ENCODE results near the gene LRP1B. TPM values are rescaled to one million over a fixed set of nuclear protein-coding genes. Genes with fewer than 3 reads are reported as not detected.
"Not testable (repeated sequence)": the region's sequence is repeated elsewhere in the genome, so short reads cannot be mapped to it uniquely, and the experiment has no call there.

The LRP1B gene
- polyA plus RNA-seq, 6 donors from 2014 or later: not detected

GRCh38 chr2:142094233-142094632 is 36.6 kb downstream of the LRP1B start:
- Mint-ChIP-seq H3K4me1 (no peaks in the 10 kb centered on the region), H3K27me3 (peaks cover 0 to 3% (median 0%) of the 10 kb centered on the region in 3 donors)
- ATAC-seq (ENCODE audit: low read depth in 2 of 2): no peak

GRCh38 chr2:142088058-142088568 is 42.7 kb downstream of the LRP1B start:
- Mint-ChIP-seq H3K4me1 (no peaks in the 10 kb centered on the region), H3K27ac (no peak overlapping the region), H3K36me3 (no peaks in the 10 kb centered on the region), H3K9me3 (peaks cover 0 to 4% (median 0%) of the 10 kb centered on the region in 7 donors), H3K4me3 (no peak overlapping the region), H3K27me3 (peaks cover 0 to 4% (median 0%) of the 10 kb centered on the region in 3 donors)
- DNase-seq: no peak
- ATAC-seq (ENCODE audit: low read depth in 2 of 2): no peak

More at GRCh38 chr2:142094233-142094632, 36.6 kb downstream of the LRP1B start:
- DNase-seq: no peak
- H3K27ac Mint-ChIP-seq: no peak overlapping the region
- H3K9me3 Mint-ChIP-seq: no peaks in the 10 kb centered on the region
- H3K4me3 Mint-ChIP-seq: no peak overlapping the region
- H3K36me3 Mint-ChIP-seq: no peaks in the 10 kb centered on the region

GRCh38 chr2:142087585-142087984 is 43.2 kb downstream of the LRP1B start:
- not testable (repeated sequence) for ATAC-seq (ENCODE audit: low read depth in 2 of 2); H3K27me3 Mint-ChIP-seq; H3K9me3 Mint-ChIP-seq; H3K36me3 Mint-ChIP-seq; H3K27ac Mint-ChIP-seq; H3K4me3 Mint-ChIP-seq; H3K4me1 Mint-ChIP-seq; DNase-seq

GRCh38 chr2:142082368-142082767 is 48.4 kb downstream of the LRP1B start:
- H3K4me1 Mint-ChIP-seq: no peaks in the 10 kb centered on the region
- no peak overlapping the region for H3K27ac Mint-ChIP-seq
- peaks cover 0 to 4% (median 0%) of the 10 kb centered on the region in 7 donors for H3K9me3 Mint-ChIP-seq
- ATAC-seq (ENCODE audit: low read depth in 2 of 2) (no peak), DNase-seq (no peak)
- no peaks in the 10 kb centered on the region for H3K36me3 Mint-ChIP-seq
- H3K27me3 Mint-ChIP-seq: no peaks in the 10 kb centered on the region
- H3K4me3 Mint-ChIP-seq: no peak overlapping the region

- no peaks in the 10 kb centered on the region for H3K36me3 Mint-ChIP-seq
- peaks cover 0 to 18% (median 0%) of the 10 kb centered on the region in 7 donors for H3K9me3 Mint-ChIP-seq
- no peaks in the 10 kb centered on the region for H3K4me1 Mint-ChIP-seq
- H3K27ac Mint-ChIP-seq: no peak overlapping the region
- ATAC-seq (ENCODE audit: low read depth in 2 of 2) (no peak), DNase-seq (no peak)
- H3K4me3 Mint-ChIP-seq: no peak overlapping the region
- H3K27me3 Mint-ChIP-seq: no peaks in the 10 kb centered on the region
Observed at GRCh38 chr2:142076317-142076716, 54.5 kb downstream of the LRP1B start.

- Mint-ChIP-seq H3K27ac (no peak overlapping the region), H3K4me1 (no peaks in the 10 kb centered on the region), H3K9me3 (peaks cover 0 to 18% (median 0%) of the 10 kb centered on the region in 7 donors), H3K27me3 (no peaks in the 10 kb centered on the region), H3K4me3 (no peak overlapping the region), H3K36me3 (no peaks in the 10 kb centered on the region)
- DNase-seq: no peak
- no peak for ATAC-seq (ENCODE audit: low read depth in 2 of 2)
Observed at GRCh38 chr2:142075826-142076225, 55.0 kb downstream of the LRP1B start.

GRCh38 chr2:142069251-142069888 is 61.4 kb downstream of the LRP1B start:
- no peak overlapping the region for H3K4me3 Mint-ChIP-seq
- H3K36me3 Mint-ChIP-seq: no peaks in the 10 kb centered on the region
- H3K27me3 Mint-ChIP-seq: no peaks in the 10 kb centered on the region
- no peaks in the 10 kb centered on the region for H3K4me1 Mint-ChIP-seq
- no peak for DNase-seq
- no peak for ATAC-seq (ENCODE audit: low read depth in 2 of 2)
- peaks cover 0 to 12% (median 0%) of the 10 kb centered on the region in 7 donors for H3K9me3 Mint-ChIP-seq
- H3K27ac Mint-ChIP-seq: no peak overlapping the region

- peaks cover 0 to 1% (median 0%) of the 10 kb centered on the region in 7 donors for H3K9me3 Mint-ChIP-seq
- no peak for DNase-seq
- H3K27me3 Mint-ChIP-seq: no peaks in the 10 kb centered on the region
- H3K4me1 Mint-ChIP-seq: no peaks in the 10 kb centered on the region
- no peak overlapping the region for H3K27ac Mint-ChIP-seq
- ATAC-seq (ENCODE audit: low read depth in 2 of 2): no peak
- H3K36me3 Mint-ChIP-seq: no peaks in the 10 kb centered on the region
- no peak overlapping the region for H3K4me3 Mint-ChIP-seq
Observed at GRCh38 chr2:142065700-142066099, 65.1 kb downstream of the LRP1B start.

GRCh38 chr2:142065156-142065555 is 65.7 kb downstream of the LRP1B start:
- Mint-ChIP-seq H3K27me3 (no peaks in the 10 kb centered on the region), H3K27ac (no peak overlapping the region), H3K4me1 (no peaks in the 10 kb centered on the region), H3K36me3 (no peaks in the 10 kb centered on the region), H3K9me3 (peaks cover 0 to 2% (median 0%) of the 10 kb centered on the region in 7 donors), H3K4me3 (no peak overlapping the region)
- ATAC-seq (ENCODE audit: low read depth in 2 of 2) (no peak), DNase-seq (no peak)

- DNase-seq: no peak
- Mint-ChIP-seq H3K9me3 (peaks cover 0 to 4% (median 0%) of the 10 kb centered on the region in 7 donors), H3K27me3 (no peaks in the 10 kb centered on the region), H3K27ac (no peak overlapping the region), H3K36me3 (no peaks in the 10 kb centered on the region), H3K4me1 (no peaks in the 10 kb centered on the region), H3K4me3 (no peak overlapping the region)
- ATAC-seq (ENCODE audit: low read depth in 2 of 2): no peak
Observed at GRCh38 chr2:142061733-142062132, 69.1 kb downstream of the LRP1B start.

- H3K27ac Mint-ChIP-seq: no peak overlapping the region
- no peaks in the 10 kb centered on the region for H3K4me1 Mint-ChIP-seq
- peaks cover 0 to 4% (median 0%) of the 10 kb centered on the region in 7 donors for H3K9me3 Mint-ChIP-seq
- H3K36me3 Mint-ChIP-seq: no peaks in the 10 kb centered on the region
- H3K27me3 Mint-ChIP-seq: no peaks in the 10 kb centered on the region
- no peak for ATAC-seq (ENCODE audit: low read depth in 2 of 2)
- no peak for DNase-seq
- no peak overlapping the region for H3K4me3 Mint-ChIP-seq
Observed at GRCh38 chr2:142058149-142058548, 72.7 kb downstream of the LRP1B start.

- H3K4me1 Mint-ChIP-seq: no peaks in the 10 kb centered on the region
- DNase-seq: no peak
- H3K9me3 Mint-ChIP-seq: peaks cover 0 to 4% (median 0%) of the 10 kb centered on the region in 7 donors
- no peak overlapping the region for H3K4me3 Mint-ChIP-seq
- ATAC-seq (ENCODE audit: low read depth in 2 of 2): no peak
- no peaks in the 10 kb centered on the region for H3K27me3 Mint-ChIP-seq
- H3K27ac Mint-ChIP-seq: no peak overlapping the region
- H3K36me3 Mint-ChIP-seq: no peaks in the 10 kb centered on the region
Observed at GRCh38 chr2:142056784-142057183, 74.0 kb downstream of the LRP1B start.

- no peaks in the 10 kb centered on the region for H3K36me3 Mint-ChIP-seq
- no peak overlapping the region for H3K4me3 Mint-ChIP-seq
- H3K9me3 Mint-ChIP-seq: peaks cover 0 to 2% (median 0%) of the 10 kb centered on the region in 7 donors
- ATAC-seq (ENCODE audit: low read depth in 2 of 2): no peak
- H3K4me1 Mint-ChIP-seq: no peaks in the 10 kb centered on the region
- no peak overlapping the region for H3K27ac Mint-ChIP-seq
- DNase-seq: no peak
- H3K27me3 Mint-ChIP-seq: no peaks in the 10 kb centered on the region
Observed at GRCh38 chr2:142052220-142052863, 78.5 kb downstream of the LRP1B start.

GRCh38 chr2:142048581-142048980 is 82.2 kb downstream of the LRP1B start:
- H3K36me3 Mint-ChIP-seq: no peaks in the 10 kb centered on the region
- no peaks in the 10 kb centered on the region for H3K4me1 Mint-ChIP-seq
- DNase-seq: no peak
- no peak overlapping the region for H3K4me3 Mint-ChIP-seq
- H3K27me3 Mint-ChIP-seq: no peaks in the 10 kb centered on the region
- no peak overlapping the region for H3K27ac Mint-ChIP-seq
- ATAC-seq (ENCODE audit: low read depth in 2 of 2): no peak
- H3K9me3 Mint-ChIP-seq: peaks cover 0 to 2% (median 0%) of the 10 kb centered on the region in 7 donors
